ENCODE results near the gene GPX2. TPM values are rescaled to one million over a fixed set of nuclear protein-coding genes. Genes with fewer than 3 reads are reported as not detected.

Gene GPX2
- total RNA-seq, 2 experiments from 2014 or later = not detected

DNA sequence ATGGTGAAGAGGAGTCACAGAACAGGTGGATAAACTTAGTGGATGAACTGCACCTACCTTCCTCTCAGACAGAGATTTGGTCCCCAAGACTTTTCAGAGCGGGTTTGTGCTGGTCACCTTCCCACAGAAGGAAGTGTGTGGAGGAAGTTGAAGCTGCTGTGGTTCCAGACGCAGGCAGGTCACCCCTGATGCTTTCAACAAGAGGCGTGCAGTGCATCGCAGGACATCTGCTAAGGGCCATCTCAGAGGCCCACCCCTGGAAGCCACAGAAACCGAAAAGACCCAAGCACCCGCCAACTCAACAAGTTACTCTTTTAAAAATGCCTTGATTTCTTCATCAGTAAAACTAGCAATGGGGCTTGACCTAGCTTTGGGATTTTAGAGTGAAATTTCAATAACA, 1.0 kb upstream of the GPX2 start:
- CTCF ChIA-PET (ENCODE audit: unreplicated experiment) = no interaction called here
- H3K9me2 ChIP-seq (ENCODE audit: insufficient read depth, low read length) = no peaks in the 10 kb centered on the region
- BruUV-seq (replicated peaks) = no TSS peak

DNA sequence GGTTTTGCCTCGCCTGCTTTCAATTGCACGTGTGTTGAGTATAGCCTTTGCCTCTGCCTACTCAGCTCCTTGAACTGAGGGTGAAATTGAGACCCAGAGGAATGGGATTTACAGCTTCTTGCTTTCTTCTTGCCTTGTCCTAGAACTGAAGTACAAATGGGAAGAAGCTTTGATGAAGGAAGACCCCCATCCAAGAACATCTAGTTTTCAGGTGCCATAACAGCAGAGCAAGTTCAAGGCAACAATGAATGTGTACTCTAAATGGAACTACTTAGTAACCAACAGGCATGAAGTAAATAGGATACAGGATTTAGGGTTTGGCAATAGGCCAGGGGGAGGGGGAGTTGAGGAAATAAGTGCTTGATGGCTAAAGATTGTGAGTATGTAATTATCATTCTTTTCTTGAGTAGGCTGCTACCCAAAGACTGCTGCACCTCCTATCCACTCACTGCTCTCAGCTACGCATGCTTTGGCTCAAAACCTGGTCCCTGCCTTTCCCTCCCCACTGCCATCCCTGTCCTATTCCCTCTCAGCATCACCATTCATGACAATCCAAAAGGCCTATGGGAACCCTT, 2.1 kb downstream of the GPX2 start:
- no peak overlapping the region for H2AFZ ChIP-seq (ENCODE audit: low read length)
- H3K9me2 ChIP-seq (ENCODE audit: insufficient read depth, low read length) = no peaks in the 10 kb centered on the region
- no peaks in the 10 kb centered on the region for H4K20me1 ChIP-seq (ENCODE audit: insufficient read depth, low read length)
- TF ChIP-seq EZH2phosphoT487 (IDR thresholded peaks at IDR 0.05; ENCODE audit: borderline replicate concordance, low read depth, low read length) = no peak
- TF ChIP-seq, protein P1, sequence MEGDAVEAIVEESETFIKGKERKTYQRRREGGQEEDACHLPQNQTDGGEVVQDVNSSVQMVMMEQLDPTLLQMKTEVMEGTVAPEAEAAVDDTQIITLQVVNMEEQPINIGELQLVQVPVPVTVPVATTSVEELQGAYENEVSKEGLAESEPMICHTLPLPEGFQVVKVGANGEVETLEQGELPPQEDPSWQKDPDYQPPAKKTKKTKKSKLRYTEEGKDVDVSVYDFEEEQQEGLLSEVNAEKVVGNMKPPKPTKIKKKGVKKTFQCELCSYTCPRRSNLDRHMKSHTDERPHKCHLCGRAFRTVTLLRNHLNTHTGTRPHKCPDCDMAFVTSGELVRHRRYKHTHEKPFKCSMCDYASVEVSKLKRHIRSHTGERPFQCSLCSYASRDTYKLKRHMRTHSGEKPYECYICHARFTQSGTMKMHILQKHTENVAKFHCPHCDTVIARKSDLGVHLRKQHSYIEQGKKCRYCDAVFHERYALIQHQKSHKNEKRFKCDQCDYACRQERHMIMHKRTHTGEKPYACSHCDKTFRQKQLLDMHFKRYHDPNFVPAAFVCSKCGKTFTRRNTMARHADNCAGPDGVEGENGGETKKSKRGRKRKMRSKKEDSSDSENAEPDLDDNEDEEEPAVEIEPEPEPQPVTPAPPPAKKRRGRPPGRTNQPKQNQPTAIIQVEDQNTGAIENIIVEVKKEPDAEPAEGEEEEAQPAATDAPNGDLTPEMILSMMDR (conservative IDR thresholded peaks at IDR 0.05; ENCODE audit: low read length) = no peak
- no peaks in the 10 kb centered on the region for H3K79me2 ChIP-seq (ENCODE audit: insufficient read depth, low read depth, low read length)
- no TSS peak for BruUV-seq (replicated peaks)
- ChIA-PET CTCF (ENCODE audit: unreplicated experiment) (no interaction called here), POLR2A (interaction anchor here (0.6 kb wide), 1 partner anchor 763 kb away, joined by 3 read pairs; no protein-coding TSS in a partner anchor)
- peaks cover 34% of the 10 kb centered on the region for H3K36me3 ChIP-seq (ENCODE audit: insufficient read depth, low read length)
- no peak overlapping the region for H3K4me2 ChIP-seq (ENCODE audit: low read length)
- no peak overlapping the region for H3K27ac ChIP-seq (ENCODE audit: low read depth, low read length, poor library complexity, severe bottlenecking)
- H3K4me1 ChIP-seq (ENCODE audit: insufficient read depth, low read length, poor library complexity, severe bottlenecking) = no peaks in the 10 kb centered on the region
- no peak for DNase-seq (ENCODE audit: low spot score)
- H3K4me3 ChIP-seq (ENCODE audit: low read depth, low read length, poor library complexity, severe bottlenecking) = no peak overlapping the region
- H3K9me3 ChIP-seq (ENCODE audit: low read length) = no peaks in the 10 kb centered on the region
- intact Hi-C loops (cut with micrococcal nuclease; ENCODE audit: unreplicated experiment) = loop anchor here (10.0 kb wide), 1 partner anchor 976 kb away; no protein-coding TSS in a partner anchor

More for the DNA sequence above, 1.0 kb upstream of the GPX2 start:
- Histone ChIP-seq H3K4me2 (ENCODE audit: low read length) (no peak overlapping the region), H3K27ac (ENCODE audit: low read depth, low read length, poor library complexity, severe bottlenecking) (no peak overlapping the region), H4K20me1 (ENCODE audit: insufficient read depth, low read length) (no peaks in the 10 kb centered on the region), H3K36me3 (ENCODE audit: insufficient read depth, low read length) (peaks cover 21% of the 10 kb centered on the region), H3K9me3 (ENCODE audit: low read length) (no peaks in the 10 kb centered on the region), H3K79me2 (ENCODE audit: insufficient read depth, low read depth, low read length) (no peaks in the 10 kb centered on the region), H2AFZ (ENCODE audit: low read length) (no peak overlapping the region), H3K4me3 (ENCODE audit: low read depth, low read length, poor library complexity, severe bottlenecking) (no peak overlapping the region), H3K4me1 (ENCODE audit: insufficient read depth, low read length, poor library complexity, severe bottlenecking) (no peaks in the 10 kb centered on the region)
- intact Hi-C loops (cut with micrococcal nuclease; ENCODE audit: unreplicated experiment) = loop anchor here (10.0 kb wide), 1 partner anchor 979 kb away; no protein-coding TSS in a partner anchor
- no peak for DNase-seq (ENCODE audit: low spot score)
- TF ChIP-seq EZH2phosphoT487 (IDR thresholded peaks at IDR 0.05; ENCODE audit: borderline replicate concordance, low read depth, low read length) = no peak
- TF ChIP-seq, protein P1 (conservative IDR thresholded peaks at IDR 0.05; ENCODE audit: low read length) = no peak
- POLR2A ChIA-PET = no interaction called here

DNA sequence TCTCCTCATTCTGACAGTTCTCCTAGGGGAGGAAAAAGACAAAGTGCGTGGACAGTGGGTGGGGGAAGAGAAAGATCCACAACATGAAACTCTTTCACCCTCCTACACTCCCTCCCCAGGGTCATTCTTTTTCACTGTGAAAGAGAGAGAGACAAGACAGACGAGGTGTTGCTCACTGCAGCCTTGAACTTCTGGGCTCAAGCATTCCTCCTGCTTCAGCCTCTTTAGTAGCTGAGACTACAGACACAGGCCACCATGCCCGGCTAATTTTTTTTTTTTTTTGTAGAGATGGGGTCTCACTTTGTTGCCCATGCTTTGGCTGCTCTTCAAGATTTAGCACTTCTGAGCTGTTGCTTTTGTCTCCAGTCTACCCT, 2.7 kb downstream of the GPX2 start:
- H3K4me1 ChIP-seq (ENCODE audit: insufficient read depth, low read length, poor library complexity, severe bottlenecking) = no peaks in the 10 kb centered on the region
- H3K36me3 ChIP-seq (ENCODE audit: insufficient read depth, low read length) = peaks cover 32% of the 10 kb centered on the region
- no peaks in the 10 kb centered on the region for H3K9me3 ChIP-seq (ENCODE audit: low read length)
- no peaks in the 10 kb centered on the region for H3K9me2 ChIP-seq (ENCODE audit: insufficient read depth, low read length)
- BruUV-seq (replicated peaks) = no TSS peak
- no peak overlapping the region for H3K4me2 ChIP-seq (ENCODE audit: low read length)
- intact Hi-C loops (cut with micrococcal nuclease; ENCODE audit: unreplicated experiment) = loop anchor here (10.0 kb wide), 1 partner anchor 975 kb away; no protein-coding TSS in a partner anchor
- H3K27ac ChIP-seq (ENCODE audit: low read depth, low read length, poor library complexity, severe bottlenecking) = no peak overlapping the region
- H2AFZ ChIP-seq (ENCODE audit: low read length) = no peak overlapping the region
- H3K79me2 ChIP-seq (ENCODE audit: insufficient read depth, low read depth, low read length) = no peaks in the 10 kb centered on the region
- no peak overlapping the region for H3K4me3 ChIP-seq (ENCODE audit: low read depth, low read length, poor library complexity, severe bottlenecking)
- no peak for DNase-seq (ENCODE audit: low spot score)
- POLR2A ChIA-PET = interaction anchor here (0.6 kb wide), 1 partner anchor 448 kb away, joined by 6 read pairs; no protein-coding TSS in a partner anchor
- H4K20me1 ChIP-seq (ENCODE audit: insufficient read depth, low read length) = no peaks in the 10 kb centered on the region
- CTCF ChIA-PET (ENCODE audit: unreplicated experiment) = no interaction called here
- TF ChIP-seq, protein P1 (conservative IDR thresholded peaks at IDR 0.05; ENCODE audit: low read length) = no peak
- TF ChIP-seq EZH2phosphoT487 (IDR thresholded peaks at IDR 0.05; ENCODE audit: borderline replicate concordance, low read depth, low read length) = no peak
